Ishikawa (cell line): ENCODE data around the gene PLPP6.

ENCODE experiments used
- CEBPB ChIP-seq: IDR thresholded peaks from 2 replicates; pipeline ENCODE4 v1.6.1; 2012
- CREB1 ChIP-seq: IDR thresholded peaks from 2 replicates; pipeline ENCODE4 v1.6.1; 2012; ENCODE audit warnings: low read depth
- EGR1 ChIP-seq: IDR thresholded peaks from 2 replicates; pipeline ENCODE4 v1.6.1; 2012
- EP300 ChIP-seq: IDR thresholded peaks from 2 replicates; pipeline ENCODE4 v1.6.1; 2012; ENCODE audit warnings: borderline replicate concordance
- FOXM1 ChIP-seq: IDR thresholded peaks from 2 replicates; pipeline ENCODE4 v1.6.1; 2012; ENCODE audit warnings: low read depth, borderline replicate concordance
- MAX ChIP-seq: IDR thresholded peaks from 2 replicates; pipeline ENCODE4 v1.6.1; 2012
- NFIC ChIP-seq: IDR thresholded peaks from 2 replicates; pipeline ENCODE4 v1.6.1; 2012
- RAD21 ChIP-seq: IDR thresholded peaks from 2 replicates; pipeline ENCODE4 v1.6.1; 2012; ENCODE audit warnings: low read depth
- REST ChIP-seq: IDR thresholded peaks from 2 replicates; pipeline ENCODE4 v1.6.1; 2012; ENCODE audit warnings: low read depth, mild to moderate bottlenecking
- TAF1 ChIP-seq: IDR thresholded peaks from 2 replicates; pipeline ENCODE4 v1.6.1; 2012; ENCODE audit warnings: low read depth, mild to moderate bottlenecking
- TCF12 ChIP-seq: IDR thresholded peaks from 2 replicates; pipeline ENCODE4 v1.6.1; 2012; ENCODE audit warnings: low read depth
- TEAD4 ChIP-seq: IDR thresholded peaks from 2 replicates; pipeline ENCODE4 v1.6.1; 2012
- USF1 ChIP-seq: IDR thresholded peaks from 2 replicates; pipeline ENCODE4 v1.6.1; 2012
- YY1 ChIP-seq: IDR thresholded peaks from 2 replicates; pipeline ENCODE4 v1.6.1; 2012; ENCODE audit warnings: low read depth
- ZBTB7A ChIP-seq: IDR thresholded peaks from 2 replicates; pipeline ENCODE4 v1.6.1; 2012; ENCODE audit warnings: low read depth

PLPP6 gene

GRCh38 chr9:4654538-4654937 is 7.6 kb upstream of the PLPP6 start:
- TF ChIP-seq TCF12 (no peak), CREB1 (no peak), FOXM1 (no peak), ZBTB7A (no peak), CEBPB (no peak), USF1 (no peak), YY1 (no peak), TAF1 (no peak), RAD21 (no peak), MAX (no peak), NFIC (no peak), TEAD4 (no peak), REST (no peak)

- TF ChIP-seq CEBPB (no peak), MAX (no peak), FOXM1 (no peak), TCF12 (no peak), EGR1 (no peak), TAF1 (no peak), ZBTB7A (no peak), CREB1 (no peak), TEAD4 (no peak), NFIC (no peak), YY1 (no peak), RAD21 (no peak), EP300 (no peak), REST (no peak)
Observed at GRCh38 chr9:4656621-4657020, 5.5 kb upstream of the PLPP6 start.

GRCh38 chr9:4657426-4658159 is 4.5 kb upstream of the PLPP6 start:
- TF ChIP-seq USF1 = no peak
- TF ChIP-seq RAD21 = no peak
- TF ChIP-seq TCF12 = no peak

- TF ChIP-seq TAF1 = no peak
- no peak for TF ChIP-seq NFIC
- no peak for TF ChIP-seq MAX
- TF ChIP-seq TEAD4 = no peak
- TF ChIP-seq CREB1 = no peak
- no peak for TF ChIP-seq CEBPB
- no peak for TF ChIP-seq EGR1
- TF ChIP-seq USF1 = no peak
- no peak for TF ChIP-seq REST
- no peak for TF ChIP-seq FOXM1
Observed at GRCh38 chr9:4661165-4661564, 929 bp upstream of the PLPP6 start.
